PC-9 (cell line): ENCODE results near the gene PYGO1. TPM values are rescaled to one million over a fixed set of nuclear protein-coding genes. Genes with fewer than 3 reads are reported as not detected.

Experiments used
- BruUV-seq: library from RNA; stranded (reverse); fragments of 400-500 nt; replicated peaks from 2 replicates; lab custom pipeline; 2021; lab: Mats Ljungman, UMichigan
- CTCF ChIA-PET: fragments of 300-600 bp; sonication (Branson Sonifier 250); formaldehyde crosslinking; loops from one replicate; lab custom pipeline; 2022; ENCODE audit warnings: antibody characterized with exemption; lab: Charles Lee
- POLR2A ChIA-PET: fragments of 300-600 bp; sonication (Branson Sonifier 250); formaldehyde crosslinking; loops from one replicate; lab custom pipeline; 2022; ENCODE audit warnings: antibody characterized with exemption; ENCODE audit not compliant: unreplicated experiment; lab: Charles Lee
- DNase-seq, 2 experiments: peaks; one replicate each; pipeline versions ENCODE4 v3.0.0 to v3.0.0-alpha.2; 2015 to 2022; ENCODE audit warnings: mixed read lengths in 1 of 2
- H2AFZ ChIP-seq: fragments of 200-600 bp; sonication (generic); 2 replicates; pipeline ENCODE4 v1.8.1; 2017; ENCODE audit warnings: antibody characterized with exemption
- H3F3A ChIP-seq: fragments of 200-600 bp; sonication (generic); 2 replicates; pipeline ENCODE4 v1.8.1; 2017; ENCODE audit warnings: antibody characterized with exemption, mild to moderate bottlenecking, low read depth; ENCODE audit not compliant: insufficient read depth
- H3K27ac ChIP-seq: fragments of 200-600 bp; sonication (generic); 2 replicates; pipeline ENCODE4 v1.6.1; 2016; ENCODE audit warnings: mixed run types
- H3K27me3 ChIP-seq: fragments of 200-600 bp; sonication (generic); 2 replicates; pipeline ENCODE4 v1.6.1; 2016; ENCODE audit warnings: low read depth, mixed run types; ENCODE audit not compliant: insufficient read depth
- H3K36me3 ChIP-seq: fragments of 200-600 bp; sonication (generic); 2 replicates; pipeline ENCODE4 v1.6.1; 2016; ENCODE audit warnings: low read depth, mixed run types
- H3K4me1 ChIP-seq: fragments of 200-600 bp; sonication (generic); replicated peaks from 2 replicates; pipeline ENCODE4 v1.6.1; 2016; ENCODE audit warnings: mixed run types; ENCODE audit not compliant: insufficient read depth
- H3K4me2 ChIP-seq: fragments of 200-600 bp; sonication (generic); 2 replicates; pipeline ENCODE4 v1.6.1; 2017; ENCODE audit warnings: mixed run types
- H3K4me3 ChIP-seq: fragments of 200-600 bp; sonication (generic); 2 replicates; pipeline ENCODE4 v1.6.1; 2016; ENCODE audit warnings: mixed run types
- H3K79me2 ChIP-seq: fragments of 200-600 bp; sonication (generic); 2 replicates; pipeline ENCODE4 v1.6.1; 2017; ENCODE audit warnings: low read depth, mixed run types
- H3K9me2 ChIP-seq: fragments of 200-600 bp; sonication (generic); 2 replicates; pipeline ENCODE4 v1.8.1; 2017; ENCODE audit warnings: mild to moderate bottlenecking; ENCODE audit not compliant: insufficient read depth
- H3K9me3 ChIP-seq: fragments of 200-600 bp; sonication (generic); 2 replicates; pipeline ENCODE4 v1.8.1; 2016; ENCODE audit warnings: low read depth; ENCODE audit not compliant: insufficient read depth
- H4K20me1 ChIP-seq: fragments of 200-600 bp; sonication (generic); 2 replicates; pipeline ENCODE4 v1.8.1; 2017; ENCODE audit not compliant: insufficient read depth
- EZH2 ChIP-seq: fragments of 200-600 bp; sonication (generic); IDR thresholded peaks from 2 replicates; pipeline ENCODE4 v1.8.0; 2017; ENCODE audit warnings: antibody characterized with exemption, low read depth
- intact Hi-C: fragments of 100-400 bp; cut with micrococcal nuclease; formaldehyde crosslinking; loops from one replicate; pipeline ENCODE4 v1.10.0; 2022; ENCODE audit not compliant: unreplicated experiment
- total RNA-seq: library from RNA; stranded (reverse); gene quantifications from 2 replicates; pipeline ENCODE4 v1.2.3, GENCODE V29; 2021
- TF ChIP-seq, protein P1 (sequence below): fragments of 200-600 bp; sonication (generic); conservative IDR thresholded peaks from 2 replicates; pipeline ENCODE4 v1.6.1; 2017; ENCODE audit warnings: mixed run types, antibody characterized with exemption, mild to moderate bottlenecking, moderate library complexity

The PYGO1 gene
- total RNA-seq, 1 experiment from 2014 or later: 5.1 TPM

DNA sequence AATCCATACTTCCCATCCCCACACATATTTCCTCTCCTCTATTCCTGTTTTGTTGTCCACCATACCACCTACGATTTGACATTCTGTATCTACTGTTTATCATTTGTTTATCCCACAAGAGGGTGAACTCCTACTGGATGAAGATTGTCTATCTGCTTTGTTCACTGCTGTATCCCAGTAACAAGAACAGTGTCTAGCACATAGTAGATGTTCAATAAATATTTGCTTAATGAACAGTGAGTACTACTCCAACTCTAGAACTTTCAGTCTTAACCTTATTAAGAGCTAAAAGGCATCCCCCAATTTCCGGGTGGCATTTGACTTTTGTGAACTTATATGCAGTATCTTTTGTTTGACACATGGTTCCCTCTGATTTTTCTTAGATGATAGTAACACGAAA, 1.3 kb downstream of the PYGO1 start:
- Histone ChIP-seq H3K4me1 (peaks cover 8% of the 10 kb centered on the region), H3K79me2 (no peaks in the 10 kb centered on the region), H3K27ac (no peak overlapping the region), H2AFZ (peak overlapping the region; percentile 81), H3K27me3 (no peaks in the 10 kb centered on the region), H3K4me2 (peak overlapping the region; percentile 89), H3K36me3 (no peaks in the 10 kb centered on the region), H3K9me2 (no peaks in the 10 kb centered on the region), H3F3A (no peaks in the 10 kb centered on the region), H3K9me3 (no peaks in the 10 kb centered on the region), H3K4me3 (peak overlapping the region; percentile 73; the same call in 1 of the 2 replicates), H4K20me1 (no peaks in the 10 kb centered on the region)
- TF ChIP-seq EZH2: no peak
- TF ChIP-seq, protein P1, sequence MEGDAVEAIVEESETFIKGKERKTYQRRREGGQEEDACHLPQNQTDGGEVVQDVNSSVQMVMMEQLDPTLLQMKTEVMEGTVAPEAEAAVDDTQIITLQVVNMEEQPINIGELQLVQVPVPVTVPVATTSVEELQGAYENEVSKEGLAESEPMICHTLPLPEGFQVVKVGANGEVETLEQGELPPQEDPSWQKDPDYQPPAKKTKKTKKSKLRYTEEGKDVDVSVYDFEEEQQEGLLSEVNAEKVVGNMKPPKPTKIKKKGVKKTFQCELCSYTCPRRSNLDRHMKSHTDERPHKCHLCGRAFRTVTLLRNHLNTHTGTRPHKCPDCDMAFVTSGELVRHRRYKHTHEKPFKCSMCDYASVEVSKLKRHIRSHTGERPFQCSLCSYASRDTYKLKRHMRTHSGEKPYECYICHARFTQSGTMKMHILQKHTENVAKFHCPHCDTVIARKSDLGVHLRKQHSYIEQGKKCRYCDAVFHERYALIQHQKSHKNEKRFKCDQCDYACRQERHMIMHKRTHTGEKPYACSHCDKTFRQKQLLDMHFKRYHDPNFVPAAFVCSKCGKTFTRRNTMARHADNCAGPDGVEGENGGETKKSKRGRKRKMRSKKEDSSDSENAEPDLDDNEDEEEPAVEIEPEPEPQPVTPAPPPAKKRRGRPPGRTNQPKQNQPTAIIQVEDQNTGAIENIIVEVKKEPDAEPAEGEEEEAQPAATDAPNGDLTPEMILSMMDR: no peak
- intact Hi-C loops: loop anchor here (2.0 kb wide), 1 partner anchor 72 kb away; no protein-coding TSS in a partner anchor
- POLR2A ChIA-PET: no interaction called here
- CTCF ChIA-PET: no interaction called here
- no TSS peak for BruUV-seq
- no peak for DNase-seq

DNA sequence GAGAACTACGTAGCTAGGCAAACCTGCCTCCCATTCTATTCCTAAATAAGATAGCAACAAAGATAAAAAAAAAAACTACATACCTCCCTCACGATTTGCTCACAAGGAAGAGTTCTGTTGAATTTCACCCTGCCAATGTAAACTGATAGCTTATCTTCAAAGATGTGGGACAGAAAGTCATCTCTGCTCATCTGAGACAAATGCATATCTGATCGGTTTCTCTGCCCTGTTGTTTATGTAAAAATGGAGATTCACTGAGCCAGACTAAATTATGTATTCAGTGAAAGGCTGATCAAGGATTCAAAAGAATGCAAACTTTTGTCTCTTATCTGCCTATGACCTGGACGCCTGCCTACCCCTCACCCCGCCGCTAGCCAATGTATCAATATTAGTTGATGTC, 11.2 kb downstream of the PYGO1 start:
- Histone ChIP-seq H3K4me1 (no peaks in the 10 kb centered on the region), H3K9me2 (no peaks in the 10 kb centered on the region), H3K4me2 (no peak overlapping the region), H3K27ac (no peak overlapping the region), H3K9me3 (no peaks in the 10 kb centered on the region), H3K36me3 (no peaks in the 10 kb centered on the region), H3K4me3 (no peak overlapping the region), H3F3A (no peaks in the 10 kb centered on the region), H4K20me1 (no peaks in the 10 kb centered on the region), H3K27me3 (no peaks in the 10 kb centered on the region), H2AFZ (no peak overlapping the region), H3K79me2 (no peaks in the 10 kb centered on the region)
- intact Hi-C loops: no loop called here
- CTCF ChIA-PET: no interaction called here
- no peak for TF ChIP-seq EZH2
- TF ChIP-seq, protein P1: no peak
- BruUV-seq: no TSS peak
- POLR2A ChIA-PET: no interaction called here
- DNase-seq: no peak

DNA sequence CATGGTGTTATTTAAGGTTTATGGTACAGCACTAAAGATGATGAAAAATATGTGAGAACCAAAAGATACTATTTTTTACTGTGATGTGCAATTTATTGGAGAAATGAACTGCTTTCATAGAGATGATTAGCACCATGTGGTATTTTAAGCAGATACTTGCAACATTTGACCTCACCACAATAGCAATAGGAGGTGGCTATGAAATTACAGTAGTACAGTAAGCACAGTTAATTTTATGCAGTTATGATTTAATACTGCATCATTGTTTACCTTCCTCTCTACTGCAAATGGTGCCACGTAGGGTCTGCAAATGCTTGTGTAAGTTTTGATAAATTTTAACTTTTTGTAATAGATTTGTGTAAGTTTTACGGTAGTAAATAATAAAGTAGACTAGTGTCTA, 14.0 kb downstream of the PYGO1 start:
- TF ChIP-seq, protein P1: no peak
- no peak for TF ChIP-seq EZH2
- no peaks in the 10 kb centered on the region for H3K36me3 ChIP-seq
- H3K9me2 ChIP-seq: no peaks in the 10 kb centered on the region
- H3K4me3 ChIP-seq: no peak overlapping the region
- no TSS peak for BruUV-seq
- H3K4me2 ChIP-seq: no peak overlapping the region
- no peak overlapping the region for H3K27ac ChIP-seq
- ChIA-PET CTCF (no interaction called here), POLR2A (no interaction called here)
- H2AFZ ChIP-seq: no peak overlapping the region
- H3K4me1 ChIP-seq: no peaks in the 10 kb centered on the region
- H3K27me3 ChIP-seq: no peaks in the 10 kb centered on the region
- no peaks in the 10 kb centered on the region for H4K20me1 ChIP-seq
- intact Hi-C loops: no loop called here
- H3F3A ChIP-seq: no peaks in the 10 kb centered on the region
- no peaks in the 10 kb centered on the region for H3K9me3 ChIP-seq
- H3K79me2 ChIP-seq: no peaks in the 10 kb centered on the region
- no peak for DNase-seq
